ENCODE results near the gene MROH2B. TPM values are rescaled to one million over a fixed set of nuclear protein-coding genes. Genes with fewer than 3 reads are reported as not detected.
A peak's percentile ranks its signal among the peaks of the same experiment; 100 is the strongest.

The MROH2B gene
- total and polyA plus RNA-seq, 7 donors: 0.07 to 0.36 (median 0.33) TPM; not detected in 4

DNA sequence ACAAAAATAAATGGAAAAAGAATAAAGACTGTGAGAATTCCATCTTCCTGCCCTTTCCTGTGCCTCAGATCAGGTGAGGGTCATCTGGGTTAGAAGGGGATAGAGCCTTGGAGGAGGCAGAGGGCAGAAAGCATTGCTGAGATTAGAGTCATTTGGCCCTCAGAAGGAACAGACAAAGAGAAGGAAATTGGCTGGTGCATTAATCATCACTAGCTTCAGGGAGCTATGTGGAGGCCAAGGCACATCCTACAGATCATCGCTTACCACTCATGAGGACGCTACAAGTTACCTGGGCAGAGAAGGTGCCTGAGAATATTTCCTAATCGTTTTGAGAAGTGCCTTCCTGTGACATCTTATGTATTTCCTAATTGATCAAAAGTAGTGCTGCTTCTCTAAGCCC, 87.4 kb downstream of the MROH2B start:
- intact Hi-C loops (cut with DNase I): no loop called here
- Histone ChIP-seq H3K27me3 (no peaks in the 10 kb centered on the region), H3K9me3 (no peaks in the 10 kb centered on the region), H3K27ac (no peak overlapping the region), H3K36me3 (peaks cover 0 to 9% (median 0%) of the 10 kb centered on the region in 4 donors), H3K4me1 (no peaks in the 10 kb centered on the region), H3K4me3 (no peak overlapping the region)
- 89 to 90% methylated on average over 3 of the region's 3 CpGs for WGBS, 2 donors
- no peak for DNase-seq
- no peak for TF ChIP-seq EP300 (IDR thresholded peaks at IDR 0.05)
- TF ChIP-seq, protein P1, sequence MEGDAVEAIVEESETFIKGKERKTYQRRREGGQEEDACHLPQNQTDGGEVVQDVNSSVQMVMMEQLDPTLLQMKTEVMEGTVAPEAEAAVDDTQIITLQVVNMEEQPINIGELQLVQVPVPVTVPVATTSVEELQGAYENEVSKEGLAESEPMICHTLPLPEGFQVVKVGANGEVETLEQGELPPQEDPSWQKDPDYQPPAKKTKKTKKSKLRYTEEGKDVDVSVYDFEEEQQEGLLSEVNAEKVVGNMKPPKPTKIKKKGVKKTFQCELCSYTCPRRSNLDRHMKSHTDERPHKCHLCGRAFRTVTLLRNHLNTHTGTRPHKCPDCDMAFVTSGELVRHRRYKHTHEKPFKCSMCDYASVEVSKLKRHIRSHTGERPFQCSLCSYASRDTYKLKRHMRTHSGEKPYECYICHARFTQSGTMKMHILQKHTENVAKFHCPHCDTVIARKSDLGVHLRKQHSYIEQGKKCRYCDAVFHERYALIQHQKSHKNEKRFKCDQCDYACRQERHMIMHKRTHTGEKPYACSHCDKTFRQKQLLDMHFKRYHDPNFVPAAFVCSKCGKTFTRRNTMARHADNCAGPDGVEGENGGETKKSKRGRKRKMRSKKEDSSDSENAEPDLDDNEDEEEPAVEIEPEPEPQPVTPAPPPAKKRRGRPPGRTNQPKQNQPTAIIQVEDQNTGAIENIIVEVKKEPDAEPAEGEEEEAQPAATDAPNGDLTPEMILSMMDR (IDR thresholded peaks at IDR 0.05): no peak
- no peak for TF ChIP-seq POLR2AphosphoS5 (IDR thresholded peaks at IDR 0.05)
- TF ChIP-seq POLR2A (IDR thresholded peaks at IDR 0.05): no peak

DNA sequence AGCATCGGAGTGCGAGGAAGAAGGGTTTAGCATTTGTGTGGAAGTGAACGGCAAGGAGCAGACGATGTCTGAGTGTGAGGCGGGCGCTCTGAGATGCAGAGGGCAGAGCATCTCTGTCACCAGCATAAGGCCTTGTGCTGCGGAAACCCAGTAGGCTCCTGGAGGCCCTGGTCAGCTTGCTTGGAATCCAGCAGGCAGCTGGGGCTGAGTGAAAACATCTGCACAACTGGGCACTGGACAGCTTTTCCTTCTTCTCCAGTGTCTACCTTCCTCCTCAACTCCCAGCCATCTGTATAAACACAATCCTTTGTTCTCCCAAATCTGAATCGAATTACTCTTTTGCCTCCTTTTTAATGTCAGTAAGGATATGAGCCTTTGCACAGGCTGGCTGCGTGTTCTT, 89.7 kb downstream of the MROH2B start:
- no peaks in the 10 kb centered on the region for H3K9me3 ChIP-seq
- TF ChIP-seq POLR2AphosphoS5 (IDR thresholded peaks at IDR 0.05): no peak
- H3K27ac ChIP-seq: no peak overlapping the region
- 89 to 96% methylated on average over 9 of the region's 9 CpGs for WGBS, 2 donors
- H3K4me3 ChIP-seq: no peak overlapping the region
- H3K4me1 ChIP-seq: peaks cover 0 to 12% (median 0%) of the 10 kb centered on the region in 4 donors
- intact Hi-C loops (cut with DNase I): no loop called here
- DNase-seq: no peak
- no peaks in the 10 kb centered on the region for H3K27me3 ChIP-seq
- peaks cover 0 to 9% (median 0%) of the 10 kb centered on the region in 4 donors for H3K36me3 ChIP-seq

DNA sequence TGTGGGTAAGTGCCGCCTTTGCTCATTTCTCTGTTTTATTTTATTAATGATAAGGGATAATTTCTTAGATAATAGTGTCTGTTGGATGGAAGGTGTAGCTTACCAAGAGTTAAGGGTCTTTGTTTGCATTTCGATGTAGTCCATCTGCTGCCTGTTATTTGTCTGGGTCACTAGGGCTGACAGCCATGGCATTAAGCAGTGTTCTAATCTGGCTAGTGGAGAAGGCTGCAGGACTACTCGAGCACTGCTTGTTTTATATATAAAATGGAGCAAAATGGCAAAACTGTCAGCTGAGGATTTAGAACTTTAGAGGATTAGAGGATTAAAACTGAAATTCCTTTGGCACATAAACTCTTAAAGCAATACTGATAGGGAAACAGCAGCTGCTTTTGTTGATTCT, 94.3 kb downstream of the MROH2B start:
- Histone ChIP-seq H3K27me3 (no peaks in the 10 kb centered on the region), H3K36me3 (peaks cover 0 to 9% (median 0%) of the 10 kb centered on the region in 4 donors), H3K9me3 (no peaks in the 10 kb centered on the region), H3K4me1 (peaks cover 0 to 18% (median 2%) of the 10 kb centered on the region in 4 donors), H3K4me3 (no peak overlapping the region), H3K27ac (no peak overlapping the region)
- TF ChIP-seq POLR2A (IDR thresholded peaks at IDR 0.05): no peak
- TF ChIP-seq POLR2AphosphoS5 (IDR thresholded peaks at IDR 0.05): peak in 1 of 4 donors; percentile 11
- TF ChIP-seq, protein P1 (IDR thresholded peaks at IDR 0.05): no peak
- TF ChIP-seq EP300 (IDR thresholded peaks at IDR 0.05): no peak
- DNase-seq: no peak
- intact Hi-C loops (cut with DNase I): no loop called here
- 61 to 79% methylated on average over 3 of the region's 3 CpGs for WGBS, 2 donors

DNA sequence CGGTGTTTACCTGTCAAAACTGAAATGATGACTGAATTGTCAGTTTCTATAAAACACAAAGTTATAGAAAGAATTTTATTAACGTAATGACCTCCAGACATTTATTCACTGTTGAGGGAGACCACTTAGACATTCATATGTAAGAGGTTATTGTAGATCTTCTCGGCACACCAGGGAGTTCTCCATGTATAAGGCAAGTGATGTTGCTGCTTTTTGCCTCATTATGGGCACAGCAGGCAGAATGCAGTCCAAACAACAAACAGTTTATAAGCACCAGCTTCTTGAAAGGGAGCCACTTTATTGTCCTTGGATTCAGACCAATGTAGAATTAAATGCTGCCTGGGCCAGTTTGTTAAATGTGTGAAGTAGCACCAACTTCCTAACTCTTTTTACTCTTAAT, 95.1 kb downstream of the MROH2B start:
- Histone ChIP-seq H3K4me3 (no peak overlapping the region), H3K9me3 (no peaks in the 10 kb centered on the region), H3K4me1 (peaks cover 0 to 18% (median 2%) of the 10 kb centered on the region in 4 donors), H3K27me3 (no peaks in the 10 kb centered on the region), H3K27ac (no peak overlapping the region), H3K36me3 (peaks cover 0 to 7% (median 0%) of the 10 kb centered on the region in 4 donors)
- WGBS, 2 donors: 19 to 55% methylated on average over 3 of the region's 3 CpGs
- DNase-seq: no peak
- intact Hi-C loops (cut with DNase I): no loop called here
- TF ChIP-seq, protein P1 (IDR thresholded peaks at IDR 0.05): no peak
- TF ChIP-seq POLR2AphosphoS5 (IDR thresholded peaks at IDR 0.05) (no peak), EP300 (IDR thresholded peaks at IDR 0.05) (no peak), POLR2A (IDR thresholded peaks at IDR 0.05) (no peak)

DNA sequence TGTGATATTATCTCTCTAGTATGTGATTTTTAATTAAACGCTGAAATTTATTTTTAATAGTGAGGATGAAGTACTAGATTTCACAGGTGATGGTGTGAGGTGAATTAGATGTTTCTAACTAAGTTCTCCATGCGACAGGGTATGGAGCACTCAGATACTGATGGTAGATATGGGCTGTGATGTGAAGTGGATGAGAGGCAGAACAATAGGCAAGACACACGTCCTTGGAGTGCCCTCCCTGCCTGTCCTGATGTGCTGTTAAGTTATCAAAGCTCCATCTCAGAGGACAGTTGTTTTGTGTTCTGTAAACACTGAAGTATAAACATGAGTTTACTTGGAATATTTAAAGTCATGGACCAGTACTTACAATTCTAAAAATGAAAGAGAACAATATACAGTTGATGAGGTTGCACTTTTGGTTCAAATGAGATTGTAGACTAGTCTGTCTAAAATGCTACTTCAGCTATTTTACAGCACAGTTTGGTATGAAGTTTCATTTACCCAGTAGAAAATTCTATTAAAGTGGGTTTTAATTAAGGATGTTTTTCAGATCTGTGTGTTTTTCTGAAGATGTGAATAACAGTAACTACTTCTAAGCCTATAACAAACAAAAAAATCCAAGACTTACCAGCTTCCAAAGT, 97.7 kb downstream of the MROH2B start:
- peaks cover 0 to 18% (median 2%) of the 10 kb centered on the region in 4 donors for H3K4me1 ChIP-seq
- no peak overlapping the region for H3K4me3 ChIP-seq
- TF ChIP-seq EP300 (IDR thresholded peaks at IDR 0.05): no peak
- no peak for TF ChIP-seq POLR2AphosphoS5 (IDR thresholded peaks at IDR 0.05)
- no peak for TF ChIP-seq POLR2A (IDR thresholded peaks at IDR 0.05)
- TF ChIP-seq, protein P1 (IDR thresholded peaks at IDR 0.05): no peak
- H3K27ac ChIP-seq: no peak overlapping the region
- H3K36me3 ChIP-seq: no peaks in the 10 kb centered on the region
- DNase-seq: no peak
- no peaks in the 10 kb centered on the region for H3K9me3 ChIP-seq
- intact Hi-C loops (cut with DNase I): no loop called here
- WGBS, 2 donors: 84 to 90% methylated on average over 3 of the region's 3 CpGs
- no peaks in the 10 kb centered on the region for H3K27me3 ChIP-seq

Measured in sigmoid colon (tissue), 7 donors.